WTC11 (cell line): Measurements from ENCODE around the gene RNPS1.

Experiments used
- CREM ChIP-seq: sonication (generic); formaldehyde crosslinking; IDR thresholded peaks from 2 replicates; pipeline ENCODE4 v1.8.1; 2022; ENCODE audit warnings: mild to moderate bottlenecking, missing genetic modification reagents, moderate library complexity
- GABPB1 ChIP-seq: sonication (generic); formaldehyde crosslinking; IDR thresholded peaks from 2 replicates; pipeline ENCODE4 v1.8.1; 2023; ENCODE audit warnings: mild to moderate bottlenecking, missing genetic modification reagents
- IRF2 ChIP-seq: sonication (generic); formaldehyde crosslinking; IDR thresholded peaks from 2 replicates; pipeline ENCODE4 v1.8.0; 2022; ENCODE audit warnings: low read depth, missing genetic modification reagents, borderline replicate concordance
- NR2C2 ChIP-seq: sonication (generic); formaldehyde crosslinking; IDR thresholded peaks from 2 replicates; pipeline ENCODE4 v1.8.0; 2022; ENCODE audit warnings: mild to moderate bottlenecking, missing genetic modification reagents
- SP1 ChIP-seq: sonication (generic); formaldehyde crosslinking; conservative IDR thresholded peaks from 2 replicates; pipeline ENCODE4 v1.8.1; 2022; ENCODE audit warnings: missing genetic modification reagents
- TCF7 ChIP-seq: sonication (generic); formaldehyde crosslinking; IDR thresholded peaks from 2 replicates; pipeline ENCODE4 v1.8.0; 2022; ENCODE audit warnings: mild to moderate bottlenecking, low read depth, missing genetic modification reagents, moderate library complexity
- TF ChIP-seq, protein P1 (sequence below): fragments of 200-600 bp; IDR thresholded peaks from 2 replicates; pipeline ENCODE4 v1.8.0; 2022; ENCODE audit warnings: antibody characterized with exemption
- TF ChIP-seq, protein P2 (sequence below): sonication (generic); formaldehyde crosslinking; IDR thresholded peaks from 2 replicates; pipeline ENCODE4 v1.8.1; 2023; ENCODE audit warnings: mild to moderate bottlenecking, missing genetic modification reagents, borderline replicate concordance
- TF ChIP-seq, protein P3 (sequence below): sonication (generic); formaldehyde crosslinking; conservative IDR thresholded peaks from 2 replicates; pipeline ENCODE4 v1.8.1; 2023; ENCODE audit warnings: mild to moderate bottlenecking, low read depth, missing genetic modification reagents, moderate library complexity
- TF ChIP-seq, protein P4 (sequence below): sonication (generic); formaldehyde crosslinking; IDR thresholded peaks from 2 replicates; pipeline ENCODE4 v1.8.1; 2022; ENCODE audit warnings: missing genetic modification reagents, borderline replicate concordance
- TF ChIP-seq, protein P5 (sequence below): fragments of 250-450 bp; sonication (Bioruptor Pico); IDR thresholded peaks from 2 replicates; pipeline ENCODE4 v1.9.0; 2021; ENCODE audit warnings: mild to moderate bottlenecking

DNA sequence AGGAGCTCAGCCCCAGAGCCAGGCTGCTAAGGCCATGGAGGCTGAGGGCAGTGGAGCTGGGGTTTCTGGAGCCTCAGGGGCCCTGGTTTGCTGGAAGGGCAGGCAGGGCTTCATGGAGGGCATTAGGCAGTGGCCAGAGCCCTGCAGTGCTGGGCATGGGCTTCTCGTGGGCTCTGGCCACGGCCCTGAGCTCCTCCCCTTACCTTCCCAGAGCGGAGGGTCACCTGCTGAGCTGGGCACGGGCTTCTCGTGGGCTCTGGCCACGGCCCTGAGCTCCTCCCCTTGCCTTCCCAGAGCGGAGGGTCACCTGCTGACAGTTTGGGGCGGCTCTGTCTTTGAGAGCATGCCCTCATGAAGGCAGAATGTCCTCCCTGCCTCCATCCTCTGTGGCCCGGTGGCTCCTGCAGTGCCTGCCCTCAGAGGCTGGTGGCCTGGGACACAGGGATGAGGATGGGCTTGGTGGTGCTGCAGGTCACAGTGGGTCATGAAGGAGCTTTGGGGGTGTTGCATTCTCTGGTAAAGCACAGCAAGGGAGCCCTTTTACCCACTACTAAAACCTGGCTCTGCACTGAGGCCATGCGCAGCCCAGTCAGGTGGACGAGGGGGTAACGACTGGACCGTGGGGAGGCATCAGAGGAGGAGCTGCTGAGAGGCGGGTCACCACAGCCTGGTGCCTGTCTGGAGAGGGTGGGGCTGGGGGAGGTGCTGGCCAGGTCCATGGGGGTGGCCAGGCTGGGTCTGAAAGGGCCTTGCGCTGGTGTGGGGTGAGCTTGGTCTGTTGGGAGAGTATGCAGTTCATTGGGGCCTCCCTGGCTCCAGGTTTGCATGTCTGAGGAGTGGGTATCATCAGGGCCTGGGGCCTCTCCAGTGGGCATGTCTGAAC lies 2.9 kb upstream of the RNPS1 start:
- no peak for TF ChIP-seq TCF7 (CRISPR knock-in tag)
- TF ChIP-seq, protein P1, sequence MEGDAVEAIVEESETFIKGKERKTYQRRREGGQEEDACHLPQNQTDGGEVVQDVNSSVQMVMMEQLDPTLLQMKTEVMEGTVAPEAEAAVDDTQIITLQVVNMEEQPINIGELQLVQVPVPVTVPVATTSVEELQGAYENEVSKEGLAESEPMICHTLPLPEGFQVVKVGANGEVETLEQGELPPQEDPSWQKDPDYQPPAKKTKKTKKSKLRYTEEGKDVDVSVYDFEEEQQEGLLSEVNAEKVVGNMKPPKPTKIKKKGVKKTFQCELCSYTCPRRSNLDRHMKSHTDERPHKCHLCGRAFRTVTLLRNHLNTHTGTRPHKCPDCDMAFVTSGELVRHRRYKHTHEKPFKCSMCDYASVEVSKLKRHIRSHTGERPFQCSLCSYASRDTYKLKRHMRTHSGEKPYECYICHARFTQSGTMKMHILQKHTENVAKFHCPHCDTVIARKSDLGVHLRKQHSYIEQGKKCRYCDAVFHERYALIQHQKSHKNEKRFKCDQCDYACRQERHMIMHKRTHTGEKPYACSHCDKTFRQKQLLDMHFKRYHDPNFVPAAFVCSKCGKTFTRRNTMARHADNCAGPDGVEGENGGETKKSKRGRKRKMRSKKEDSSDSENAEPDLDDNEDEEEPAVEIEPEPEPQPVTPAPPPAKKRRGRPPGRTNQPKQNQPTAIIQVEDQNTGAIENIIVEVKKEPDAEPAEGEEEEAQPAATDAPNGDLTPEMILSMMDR = no peak
- no peak for TF ChIP-seq IRF2 (CRISPR knock-in tag)
- TF ChIP-seq, protein P2, sequence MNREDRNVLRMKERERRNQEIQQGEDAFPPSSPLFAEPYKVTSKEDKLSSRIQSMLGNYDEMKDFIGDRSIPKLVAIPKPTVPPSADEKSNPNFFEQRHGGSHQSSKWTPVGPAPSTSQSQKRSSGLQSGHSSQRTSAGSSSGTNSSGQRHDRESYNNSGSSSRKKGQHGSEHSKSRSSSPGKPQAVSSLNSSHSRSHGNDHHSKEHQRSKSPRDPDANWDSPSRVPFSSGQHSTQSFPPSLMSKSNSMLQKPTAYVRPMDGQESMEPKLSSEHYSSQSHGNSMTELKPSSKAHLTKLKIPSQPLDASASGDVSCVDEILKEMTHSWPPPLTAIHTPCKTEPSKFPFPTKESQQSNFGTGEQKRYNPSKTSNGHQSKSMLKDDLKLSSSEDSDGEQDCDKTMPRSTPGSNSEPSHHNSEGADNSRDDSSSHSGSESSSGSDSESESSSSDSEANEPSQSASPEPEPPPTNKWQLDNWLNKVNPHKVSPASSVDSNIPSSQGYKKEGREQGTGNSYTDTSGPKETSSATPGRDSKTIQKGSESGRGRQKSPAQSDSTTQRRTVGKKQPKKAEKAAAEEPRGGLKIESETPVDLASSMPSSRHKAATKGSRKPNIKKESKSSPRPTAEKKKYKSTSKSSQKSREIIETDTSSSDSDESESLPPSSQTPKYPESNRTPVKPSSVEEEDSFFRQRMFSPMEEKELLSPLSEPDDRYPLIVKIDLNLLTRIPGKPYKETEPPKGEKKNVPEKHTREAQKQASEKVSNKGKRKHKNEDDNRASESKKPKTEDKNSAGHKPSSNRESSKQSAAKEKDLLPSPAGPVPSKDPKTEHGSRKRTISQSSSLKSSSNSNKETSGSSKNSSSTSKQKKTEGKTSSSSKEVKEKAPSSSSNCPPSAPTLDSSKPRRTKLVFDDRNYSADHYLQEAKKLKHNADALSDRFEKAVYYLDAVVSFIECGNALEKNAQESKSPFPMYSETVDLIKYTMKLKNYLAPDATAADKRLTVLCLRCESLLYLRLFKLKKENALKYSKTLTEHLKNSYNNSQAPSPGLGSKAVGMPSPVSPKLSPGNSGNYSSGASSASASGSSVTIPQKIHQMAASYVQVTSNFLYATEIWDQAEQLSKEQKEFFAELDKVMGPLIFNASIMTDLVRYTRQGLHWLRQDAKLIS (CRISPR knock-in tag) = no peak
- TF ChIP-seq GABPB1 (CRISPR knock-in tag) = no peak
- no peak for TF ChIP-seq NR2C2 (CRISPR knock-in tag)
- no peak for TF ChIP-seq SP1 (CRISPR knock-in tag)
- TF ChIP-seq, protein P3, sequence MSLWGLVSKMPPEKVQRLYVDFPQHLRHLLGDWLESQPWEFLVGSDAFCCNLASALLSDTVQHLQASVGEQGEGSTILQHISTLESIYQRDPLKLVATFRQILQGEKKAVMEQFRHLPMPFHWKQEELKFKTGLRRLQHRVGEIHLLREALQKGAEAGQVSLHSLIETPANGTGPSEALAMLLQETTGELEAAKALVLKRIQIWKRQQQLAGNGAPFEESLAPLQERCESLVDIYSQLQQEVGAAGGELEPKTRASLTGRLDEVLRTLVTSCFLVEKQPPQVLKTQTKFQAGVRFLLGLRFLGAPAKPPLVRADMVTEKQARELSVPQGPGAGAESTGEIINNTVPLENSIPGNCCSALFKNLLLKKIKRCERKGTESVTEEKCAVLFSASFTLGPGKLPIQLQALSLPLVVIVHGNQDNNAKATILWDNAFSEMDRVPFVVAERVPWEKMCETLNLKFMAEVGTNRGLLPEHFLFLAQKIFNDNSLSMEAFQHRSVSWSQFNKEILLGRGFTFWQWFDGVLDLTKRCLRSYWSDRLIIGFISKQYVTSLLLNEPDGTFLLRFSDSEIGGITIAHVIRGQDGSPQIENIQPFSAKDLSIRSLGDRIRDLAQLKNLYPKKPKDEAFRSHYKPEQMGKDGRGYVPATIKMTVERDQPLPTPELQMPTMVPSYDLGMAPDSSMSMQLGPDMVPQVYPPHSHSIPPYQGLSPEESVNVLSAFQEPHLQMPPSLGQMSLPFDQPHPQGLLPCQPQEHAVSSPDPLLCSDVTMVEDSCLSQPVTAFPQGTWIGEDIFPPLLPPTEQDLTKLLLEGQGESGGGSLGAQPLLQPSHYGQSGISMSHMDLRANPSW (CRISPR knock-in tag) = no peak
- TF ChIP-seq, protein P4, sequence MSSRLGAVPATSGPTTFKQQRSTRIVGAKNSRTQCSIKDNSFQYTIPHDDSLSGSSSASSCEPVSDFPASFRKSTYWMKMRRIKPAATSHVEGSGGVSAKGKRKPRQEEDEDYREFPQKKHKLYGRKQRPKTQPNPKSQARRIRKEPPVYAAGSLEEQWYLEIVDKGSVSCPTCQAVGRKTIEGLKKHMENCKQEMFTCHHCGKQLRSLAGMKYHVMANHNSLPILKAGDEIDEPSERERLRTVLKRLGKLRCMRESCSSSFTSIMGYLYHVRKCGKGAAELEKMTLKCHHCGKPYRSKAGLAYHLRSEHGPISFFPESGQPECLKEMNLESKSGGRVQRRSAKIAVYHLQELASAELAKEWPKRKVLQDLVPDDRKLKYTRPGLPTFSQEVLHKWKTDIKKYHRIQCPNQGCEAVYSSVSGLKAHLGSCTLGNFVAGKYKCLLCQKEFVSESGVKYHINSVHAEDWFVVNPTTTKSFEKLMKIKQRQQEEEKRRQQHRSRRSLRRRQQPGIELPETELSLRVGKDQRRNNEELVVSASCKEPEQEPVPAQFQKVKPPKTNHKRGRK (CRISPR knock-in tag) = no peak
- TF ChIP-seq, protein P5, sequence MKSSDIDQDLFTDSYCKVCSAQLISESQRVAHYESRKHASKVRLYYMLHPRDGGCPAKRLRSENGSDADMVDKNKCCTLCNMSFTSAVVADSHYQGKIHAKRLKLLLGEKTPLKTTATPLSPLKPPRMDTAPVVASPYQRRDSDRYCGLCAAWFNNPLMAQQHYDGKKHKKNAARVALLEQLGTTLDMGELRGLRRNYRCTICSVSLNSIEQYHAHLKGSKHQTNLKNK = no peak
- TF ChIP-seq CREM = no peak
